HepG2 (cell line): ENCODE data around the gene GRIN3B.

Source experiments
- GABPA ChIP-seq, 2 experiments: IDR thresholded peaks; 2 replicates each; pipeline ENCODE4 v1.6.1; 2011 to 2016; ENCODE audit warnings: low read depth in 2 of 2, low read length in 1 of 2, missing biosample characterization in 1 of 2, missing genetic modification characterization in 1 of 2
- HIVEP1 ChIP-seq: sonication (generic); formaldehyde crosslinking; IDR thresholded peaks from 2 replicates; pipeline ENCODE4 v1.4.0; 2020; ENCODE audit warnings: mild to moderate bottlenecking, missing genetic modification reagents
- POLR2A ChIP-seq, 2 experiments: IDR thresholded peaks; 2 replicates each; pipeline ENCODE4 v1.6.1; 2011; ENCODE audit warnings: low read depth in 2 of 2, low read length in 2 of 2, mild to moderate bottlenecking in 1 of 2, moderate library complexity in 1 of 2; ENCODE audit not compliant: insufficient read depth in 1 of 2
- RBFOX2 ChIP-seq: fragments of 200-400 bp; formaldehyde crosslinking; IDR thresholded peaks from 2 replicates; pipeline ENCODE4 v1.6.1; 2017; ENCODE audit warnings: low read depth, mild to moderate bottlenecking, low read length
- YEATS2 ChIP-seq: sonication (generic); formaldehyde crosslinking; IDR thresholded peaks from 2 replicates; pipeline ENCODE4 v1.4.0; 2020; ENCODE audit warnings: missing genetic modification reagents, borderline replicate concordance

GRCh38 chr19:1018393-1018792 is 18.2 kb downstream of the GRIN3B start:
- TF ChIP-seq HIVEP1 (CRISPR knock-in tag): no peak
- TF ChIP-seq YEATS2 (CRISPR knock-in tag): no peak
- no peak for TF ChIP-seq POLR2A (IDR thresholded peaks at IDR 0.05; ENCODE audit: insufficient read depth in 1 of 2, low read depth in 2 of 2, low read length in 2 of 2)
- TF ChIP-seq RBFOX2: no peak
- no peak for TF ChIP-seq GABPA (IDR thresholded peaks at IDR 0.05; ENCODE audit: low read depth, low read length)
- no peak for TF ChIP-seq GABPA (CRISPR knock-in tag; IDR thresholded peaks at IDR 0.05; ENCODE audit: low read depth)
